Epithelial cell of esophagus (primary cell): ENCODE data around the gene LEPR.
A peak's percentile ranks its signal among the peaks of the same experiment; 100 is the strongest.

Experiments used
- DNase-seq: peaks from one replicate; pipeline ENCODE4 v3.0.0; 2010; ENCODE audit warnings: low read depth
- H3K4me3 ChIP-seq: 2 replicates; pipeline ENCODE4 v1.5.1; 2011; ENCODE audit warnings: mild to moderate bottlenecking, low read length, control low read depth
- TF ChIP-seq, protein P1 (sequence below): IDR thresholded peaks from 2 replicates; pipeline ENCODE4 v1.5.1; 2011; ENCODE audit warnings: low read depth, mild to moderate bottlenecking, low read length, control low read depth, inconsistent platforms; ENCODE audit not compliant: insufficient read depth; ENCODE audit errors: missing control alignments

The LEPR gene

DNA sequence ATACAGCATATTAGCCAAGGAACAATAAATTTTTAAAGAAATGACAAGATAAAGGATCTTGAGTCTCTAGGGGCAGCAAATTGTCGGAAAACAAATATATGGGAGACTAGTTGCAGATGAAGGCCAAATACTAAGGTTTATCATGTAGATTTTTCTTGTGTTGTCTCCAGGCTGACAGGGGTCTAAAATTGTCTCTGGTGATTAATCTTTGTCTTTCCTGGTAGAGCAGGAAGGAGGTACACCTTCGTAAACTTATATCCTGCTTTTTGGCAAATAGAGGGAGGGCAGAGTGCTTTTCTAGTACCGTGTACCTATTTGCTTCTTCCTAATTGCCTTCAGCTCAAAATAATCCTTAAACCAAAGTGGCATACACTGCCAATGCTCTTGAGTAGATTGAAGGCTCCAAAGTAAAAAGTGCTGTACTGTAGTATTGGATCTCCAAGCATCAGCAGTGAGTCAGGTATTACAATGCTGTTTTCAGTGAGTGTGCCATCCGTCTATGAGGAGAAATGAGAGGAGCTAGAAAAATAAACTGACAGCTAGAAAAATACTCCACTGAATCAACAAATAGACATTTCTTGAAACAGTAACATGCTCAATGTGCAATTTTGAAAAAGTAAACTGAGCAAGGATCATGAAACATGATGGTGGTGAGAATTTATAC lies 1.8 kb upstream of the LEPR start:
- DNase-seq = peak; percentile 64
- no peak overlapping the region for H3K4me3 ChIP-seq
- TF ChIP-seq, protein P1, sequence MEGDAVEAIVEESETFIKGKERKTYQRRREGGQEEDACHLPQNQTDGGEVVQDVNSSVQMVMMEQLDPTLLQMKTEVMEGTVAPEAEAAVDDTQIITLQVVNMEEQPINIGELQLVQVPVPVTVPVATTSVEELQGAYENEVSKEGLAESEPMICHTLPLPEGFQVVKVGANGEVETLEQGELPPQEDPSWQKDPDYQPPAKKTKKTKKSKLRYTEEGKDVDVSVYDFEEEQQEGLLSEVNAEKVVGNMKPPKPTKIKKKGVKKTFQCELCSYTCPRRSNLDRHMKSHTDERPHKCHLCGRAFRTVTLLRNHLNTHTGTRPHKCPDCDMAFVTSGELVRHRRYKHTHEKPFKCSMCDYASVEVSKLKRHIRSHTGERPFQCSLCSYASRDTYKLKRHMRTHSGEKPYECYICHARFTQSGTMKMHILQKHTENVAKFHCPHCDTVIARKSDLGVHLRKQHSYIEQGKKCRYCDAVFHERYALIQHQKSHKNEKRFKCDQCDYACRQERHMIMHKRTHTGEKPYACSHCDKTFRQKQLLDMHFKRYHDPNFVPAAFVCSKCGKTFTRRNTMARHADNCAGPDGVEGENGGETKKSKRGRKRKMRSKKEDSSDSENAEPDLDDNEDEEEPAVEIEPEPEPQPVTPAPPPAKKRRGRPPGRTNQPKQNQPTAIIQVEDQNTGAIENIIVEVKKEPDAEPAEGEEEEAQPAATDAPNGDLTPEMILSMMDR = no peak

DNA sequence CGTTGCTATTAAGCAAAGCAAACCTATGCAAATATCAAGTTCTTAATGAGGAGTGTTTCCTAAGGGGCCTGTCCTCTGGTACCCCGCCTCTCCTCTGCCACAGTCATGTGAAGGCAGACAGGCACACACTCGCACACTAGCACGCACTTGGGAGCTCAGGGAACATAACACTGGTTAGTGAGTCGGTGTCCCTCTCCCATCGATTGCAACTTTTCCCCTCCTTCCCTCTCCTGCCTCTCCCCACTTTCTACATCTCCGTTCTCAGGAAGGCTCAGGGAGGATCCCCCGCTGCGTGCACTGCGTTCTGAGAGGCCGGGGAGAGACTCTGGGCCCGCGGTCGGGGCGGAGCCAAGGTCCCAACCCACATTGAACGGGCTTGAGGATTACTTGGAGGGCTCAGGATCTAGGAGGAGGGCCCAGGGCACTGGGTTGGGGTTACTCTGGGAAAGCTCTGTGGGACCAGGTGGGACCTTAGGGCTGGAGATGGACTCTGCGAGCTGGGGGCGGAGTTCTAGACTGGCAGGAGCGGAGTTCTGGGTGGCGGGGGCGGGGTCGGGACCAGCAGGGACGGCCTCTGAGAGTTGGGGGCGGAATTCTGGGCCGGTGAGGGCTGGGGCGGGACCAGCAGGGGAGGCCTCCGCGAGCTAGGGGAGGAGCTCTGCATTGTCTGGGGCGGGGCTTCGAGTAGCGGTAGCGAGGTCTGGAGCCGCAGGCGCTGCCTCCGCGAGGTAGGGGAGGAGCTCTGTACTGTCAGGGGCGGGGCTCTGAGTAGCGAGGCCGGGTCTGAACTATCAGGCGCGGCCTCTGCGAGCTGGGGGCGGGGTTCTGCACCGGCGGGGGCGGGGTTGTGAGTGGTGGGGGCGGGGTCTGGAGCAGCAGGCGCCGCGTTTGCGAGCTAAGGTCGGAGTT lies 533 bp upstream of the LEPR start:
- peak; percentile 99 for DNase-seq
- TF ChIP-seq, protein P1 = no peak
- peak overlapping the region; percentile 59 for H3K4me3 ChIP-seq

DNA sequence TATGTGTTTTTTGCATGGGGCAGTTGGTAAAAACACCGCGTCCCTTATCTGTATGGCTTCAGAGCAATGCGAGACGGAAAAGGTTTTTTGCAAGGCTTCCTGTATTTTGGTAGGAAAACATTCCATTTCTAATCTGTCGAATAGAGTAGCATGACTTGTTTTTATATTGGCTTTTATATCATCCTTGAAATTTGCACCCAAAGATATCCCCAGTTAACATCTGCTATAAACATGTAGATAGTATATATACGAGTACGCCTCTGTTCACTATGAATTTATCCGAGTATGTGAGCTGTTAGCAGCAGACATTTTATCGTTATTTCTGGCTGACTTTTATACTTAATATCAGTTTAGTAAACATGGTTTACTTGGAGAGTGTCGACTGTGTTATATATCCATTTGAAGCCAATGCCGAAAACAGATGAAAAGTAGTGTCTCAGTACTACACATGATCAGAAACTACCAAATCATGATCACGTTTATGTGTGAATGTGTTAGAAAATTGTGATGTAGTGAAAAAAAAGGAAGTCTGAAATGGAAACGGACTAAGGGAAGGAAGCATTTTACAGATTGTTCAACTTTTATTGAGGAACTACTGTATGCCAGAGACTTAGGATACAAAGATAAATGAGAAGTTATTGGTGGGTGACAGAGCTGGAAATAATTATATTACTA lies 1.0 kb downstream of the LEPR start:
- H3K4me3 ChIP-seq = peak overlapping the region; percentile 78
- TF ChIP-seq, protein P1 = no peak
- no peak for DNase-seq

DNA sequence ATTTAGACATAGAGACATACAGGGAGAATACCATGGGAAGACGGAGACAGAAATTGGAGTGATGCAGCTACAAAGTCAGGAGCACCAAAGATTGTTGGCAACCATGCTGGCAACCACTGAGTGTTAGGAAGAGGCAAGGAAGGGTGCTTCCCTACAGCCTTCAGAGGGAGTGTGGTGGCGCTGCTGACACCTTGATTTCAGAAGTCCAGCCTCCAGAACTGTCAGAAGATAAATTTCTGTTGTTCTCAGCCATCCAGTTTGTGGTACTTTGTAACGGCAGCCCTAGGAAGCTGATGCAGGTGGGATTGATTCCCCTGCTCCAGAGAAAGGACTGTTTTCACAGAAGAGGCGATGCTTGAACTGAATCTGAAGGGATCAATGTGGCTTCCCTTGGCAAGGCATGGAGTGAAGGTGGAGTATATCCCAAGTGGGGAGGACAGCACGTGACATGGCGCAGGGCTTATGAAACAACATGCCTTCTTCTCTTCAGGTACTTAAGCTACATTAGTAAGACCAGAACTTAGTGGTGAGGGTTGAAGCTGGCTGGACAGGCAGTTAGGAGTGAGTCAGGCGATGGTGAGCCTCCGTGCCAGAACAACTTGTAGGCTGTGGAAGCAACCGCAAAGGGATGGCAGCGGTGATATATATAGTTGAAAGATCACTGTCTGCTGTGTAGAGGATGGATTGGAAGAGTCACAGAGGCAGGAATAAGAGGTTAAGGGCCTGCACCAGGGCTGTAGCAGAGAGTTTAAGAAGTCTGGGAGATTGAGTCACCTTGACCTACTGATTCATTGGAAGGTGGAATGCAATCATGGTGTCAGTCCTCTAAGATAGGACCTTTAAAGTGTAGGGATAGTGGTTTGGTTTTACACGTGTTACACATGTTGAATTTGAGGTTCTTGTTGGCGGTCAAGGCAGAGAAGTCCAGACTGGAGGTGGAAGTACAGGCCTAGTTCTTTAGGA lies 2.1 kb downstream of the LEPR start:
- peak overlapping the region; percentile 78 for H3K4me3 ChIP-seq
- peak; percentile 73 for DNase-seq

DNA sequence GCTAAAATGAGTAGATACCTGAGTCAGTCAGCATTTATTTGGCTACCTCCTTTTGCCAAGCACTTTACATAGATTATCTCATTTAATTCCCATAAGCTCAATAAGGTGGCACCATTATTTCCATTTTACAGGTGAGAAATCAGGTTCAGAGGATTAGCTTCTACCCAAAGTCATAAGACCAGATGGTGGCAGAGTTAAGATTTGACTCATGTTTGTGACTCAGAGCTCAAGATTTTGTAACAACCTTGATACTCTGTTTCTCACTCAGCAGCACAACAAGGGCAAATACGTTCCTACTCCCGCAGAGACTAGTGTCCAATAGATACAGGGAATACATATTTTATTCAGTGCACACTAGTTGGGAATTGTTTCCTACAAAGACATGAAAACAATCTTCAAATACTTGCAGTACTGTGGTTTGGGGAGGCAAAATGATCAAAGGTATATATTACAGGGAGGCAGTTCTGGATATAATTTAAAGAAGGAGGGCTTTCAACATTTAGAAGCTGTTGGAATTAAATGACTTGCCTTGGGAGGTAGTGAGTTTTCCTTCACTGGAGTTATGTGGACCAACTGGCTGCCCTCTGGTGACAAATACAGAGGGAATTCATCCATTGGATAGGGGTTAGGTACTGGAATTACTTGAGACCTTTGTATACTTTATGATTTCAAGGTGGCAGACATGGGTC lies 3.6 kb downstream of the LEPR start:
- no peak overlapping the region for H3K4me3 ChIP-seq
- TF ChIP-seq, protein P1 = no peak
- peak; percentile 95 for DNase-seq

More for the DNA sequence above, 2.1 kb downstream of the LEPR start:
- TF ChIP-seq, protein P1 = no peak

DNA sequence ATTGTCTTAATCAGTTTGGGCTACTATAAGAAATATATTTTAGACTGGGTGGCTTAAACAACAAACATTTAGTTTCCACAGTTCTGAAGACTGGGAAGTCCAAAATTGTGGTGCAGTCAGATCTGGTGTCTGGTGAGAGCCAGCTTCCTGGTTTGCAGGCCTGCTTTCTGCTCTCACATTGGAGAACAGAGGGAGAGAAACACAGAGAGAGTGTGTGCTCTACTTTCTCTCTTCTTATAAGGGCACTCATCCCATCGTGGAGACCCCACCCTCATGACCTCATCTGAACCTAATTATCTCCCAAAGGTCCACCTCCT lies 4.1 kb downstream of the LEPR start:
- no peak for DNase-seq
- TF ChIP-seq, protein P1 = no peak
- H3K4me3 ChIP-seq = no peak overlapping the region
